GM12865 (cell line): ENCODE measurements around the gene DDX60.

Source experiments
- DNase-seq: peaks from one replicate; pipeline ENCODE4 v3.0.0; 2010; ENCODE audit warnings: low read depth
- H3K4me3 ChIP-seq: 2 replicates; pipeline ENCODE4 v1.5.1; 2011; ENCODE audit warnings: mild to moderate bottlenecking, low read depth, low read length, control low read depth
- TF ChIP-seq, protein P1 (sequence below): IDR thresholded peaks from 2 replicates; pipeline ENCODE4 v1.5.1; 2011; ENCODE audit warnings: low read length, control low read depth, low read depth, inconsistent platforms; ENCODE audit not compliant: insufficient read depth; ENCODE audit errors: missing control alignments

Gene DDX60

DNA sequence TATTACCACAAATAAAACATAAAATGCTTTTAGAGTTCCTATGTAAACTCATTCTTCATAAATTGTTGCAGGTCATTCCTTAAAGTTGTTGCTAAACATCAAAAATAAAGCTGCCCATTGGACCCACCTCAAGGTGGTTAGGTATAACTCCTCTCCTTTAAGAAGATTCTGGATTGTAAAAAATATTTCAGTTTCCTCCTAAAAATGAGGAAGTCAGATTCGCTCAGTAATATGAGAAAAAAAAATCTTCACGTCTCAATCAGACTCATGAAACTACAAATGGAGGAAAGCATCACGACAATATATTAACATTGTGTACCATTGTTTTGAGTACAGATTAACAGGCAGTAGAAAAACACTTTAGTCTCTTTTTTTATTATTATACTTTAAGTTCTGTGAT, 105.9 kb downstream of the DDX60 start:
- no peak for DNase-seq
- TF ChIP-seq, protein P1, sequence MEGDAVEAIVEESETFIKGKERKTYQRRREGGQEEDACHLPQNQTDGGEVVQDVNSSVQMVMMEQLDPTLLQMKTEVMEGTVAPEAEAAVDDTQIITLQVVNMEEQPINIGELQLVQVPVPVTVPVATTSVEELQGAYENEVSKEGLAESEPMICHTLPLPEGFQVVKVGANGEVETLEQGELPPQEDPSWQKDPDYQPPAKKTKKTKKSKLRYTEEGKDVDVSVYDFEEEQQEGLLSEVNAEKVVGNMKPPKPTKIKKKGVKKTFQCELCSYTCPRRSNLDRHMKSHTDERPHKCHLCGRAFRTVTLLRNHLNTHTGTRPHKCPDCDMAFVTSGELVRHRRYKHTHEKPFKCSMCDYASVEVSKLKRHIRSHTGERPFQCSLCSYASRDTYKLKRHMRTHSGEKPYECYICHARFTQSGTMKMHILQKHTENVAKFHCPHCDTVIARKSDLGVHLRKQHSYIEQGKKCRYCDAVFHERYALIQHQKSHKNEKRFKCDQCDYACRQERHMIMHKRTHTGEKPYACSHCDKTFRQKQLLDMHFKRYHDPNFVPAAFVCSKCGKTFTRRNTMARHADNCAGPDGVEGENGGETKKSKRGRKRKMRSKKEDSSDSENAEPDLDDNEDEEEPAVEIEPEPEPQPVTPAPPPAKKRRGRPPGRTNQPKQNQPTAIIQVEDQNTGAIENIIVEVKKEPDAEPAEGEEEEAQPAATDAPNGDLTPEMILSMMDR = no peak
- no peak overlapping the region for H3K4me3 ChIP-seq

DNA sequence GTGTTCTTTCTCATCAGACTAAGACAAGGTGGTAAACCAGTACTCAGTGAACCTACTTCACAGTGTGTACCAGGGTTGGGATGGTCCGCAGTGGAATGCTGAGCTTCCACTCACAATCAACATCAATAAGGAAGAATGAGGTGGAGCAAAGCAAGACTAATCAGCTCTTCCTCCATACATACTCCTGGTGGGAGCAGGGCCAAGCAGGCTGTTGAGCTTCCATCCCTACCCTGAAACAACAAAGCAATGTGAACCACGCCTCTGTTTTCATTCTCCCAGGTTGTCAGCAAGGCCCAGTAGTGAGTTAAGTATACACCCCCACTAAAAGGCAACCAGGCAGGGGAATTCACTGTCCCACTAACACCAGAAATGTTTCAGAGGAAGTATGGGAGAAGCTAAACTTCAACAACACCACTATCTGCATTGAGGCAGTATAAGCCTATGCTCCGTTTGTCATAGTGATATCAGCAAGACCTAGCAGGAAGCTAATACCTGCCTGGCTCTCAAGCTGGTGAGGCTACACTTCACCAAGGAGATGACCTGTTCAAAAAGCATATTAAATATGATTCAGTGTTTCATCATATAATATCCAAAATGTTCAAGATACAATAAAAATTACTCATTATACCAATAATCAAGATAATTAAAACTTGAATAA, 109.5 kb downstream of the DDX60 start:
- no peak for DNase-seq
- TF ChIP-seq, protein P1 = no peak
- H3K4me3 ChIP-seq = no peak overlapping the region

DNA sequence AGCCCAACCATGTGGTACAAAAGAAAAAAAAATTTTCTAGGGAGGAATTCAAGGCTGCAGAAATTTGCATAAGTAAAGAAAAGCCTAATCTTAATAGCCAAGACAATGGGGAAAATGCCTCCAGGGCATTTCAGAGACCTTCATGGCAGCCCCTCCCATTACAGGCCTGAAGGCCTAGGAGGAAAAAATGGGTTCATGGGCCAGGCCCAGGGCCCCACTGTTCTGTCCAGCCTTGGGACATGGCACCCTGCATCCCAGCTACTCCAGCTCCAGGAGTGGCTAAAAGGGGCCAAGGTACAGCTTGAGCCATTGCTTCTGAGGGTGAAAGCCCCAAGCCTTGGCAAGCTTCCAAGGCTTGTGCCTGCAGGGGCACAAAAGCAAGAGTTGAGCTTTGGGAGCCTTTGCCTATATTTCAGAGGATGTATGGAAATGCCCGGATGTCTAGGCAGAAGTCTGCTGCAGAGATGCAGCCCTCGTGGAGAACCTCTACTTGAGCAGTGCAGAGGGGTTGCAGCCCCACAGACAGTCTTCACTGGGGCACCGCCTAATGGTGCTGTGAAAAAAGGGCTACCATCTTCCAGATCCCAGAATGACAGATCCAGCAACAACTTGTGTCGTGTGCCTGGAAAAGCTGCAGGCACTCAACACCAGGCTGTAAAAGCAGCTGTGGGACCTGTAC, 115.2 kb downstream of the DDX60 start:
- H3K4me3 ChIP-seq = no peak overlapping the region
- TF ChIP-seq, protein P1 = no peak
- no peak for DNase-seq

DNA sequence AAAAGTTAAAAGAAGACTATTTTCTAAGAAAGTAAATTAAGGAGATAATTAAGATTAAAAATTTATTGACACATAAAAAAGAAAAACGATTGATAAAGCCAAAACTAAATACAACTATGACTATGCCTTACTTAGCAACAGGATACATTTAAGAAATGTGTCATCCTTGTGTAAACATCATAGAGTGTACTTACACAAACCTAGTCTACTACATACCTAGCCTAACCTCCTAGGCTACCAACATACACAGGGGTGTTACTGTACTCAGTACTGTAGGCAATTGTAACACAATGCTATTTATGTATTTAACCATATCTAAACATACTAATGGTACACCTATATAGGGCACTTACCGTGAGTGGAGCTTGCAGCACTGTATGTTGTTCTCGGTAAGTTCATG, 117.9 kb downstream of the DDX60 start:
- no peak overlapping the region for H3K4me3 ChIP-seq
- TF ChIP-seq, protein P1 = no peak
- no peak for DNase-seq

DNA sequence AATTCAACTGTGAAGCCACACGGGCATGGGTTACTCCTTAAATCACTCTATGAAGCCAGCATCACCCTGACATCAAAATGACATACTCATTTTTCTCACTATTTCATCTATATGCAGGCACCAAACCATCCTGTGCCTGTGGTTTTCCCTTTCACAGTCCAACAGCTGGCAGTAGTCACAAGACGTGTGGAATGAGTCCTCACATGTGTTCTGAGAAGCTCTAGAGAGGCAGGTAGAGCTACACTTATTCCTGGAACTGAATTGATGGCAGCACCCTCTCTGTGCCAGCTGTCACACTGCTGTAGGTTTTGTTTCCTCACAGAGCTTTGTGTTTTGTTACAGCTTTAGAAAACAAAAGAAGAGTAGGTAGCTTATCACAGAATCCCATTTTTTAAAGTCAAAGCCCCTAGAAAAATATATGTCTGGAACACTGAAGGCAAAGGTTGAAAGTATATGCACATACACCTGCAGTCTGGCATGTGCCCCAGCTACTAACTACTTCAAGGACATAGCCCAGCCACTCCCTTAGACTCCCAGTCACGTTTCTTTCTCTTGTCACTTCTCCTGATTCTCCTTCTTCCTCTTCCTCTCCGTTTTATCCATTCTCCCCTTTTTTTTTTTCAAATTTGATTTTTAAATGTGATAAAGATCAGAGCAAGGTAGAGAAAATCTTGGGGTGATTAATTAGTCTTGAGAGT, 119.1 kb downstream of the DDX60 start:
- TF ChIP-seq, protein P1 = no peak
- DNase-seq = no peak

DNA sequence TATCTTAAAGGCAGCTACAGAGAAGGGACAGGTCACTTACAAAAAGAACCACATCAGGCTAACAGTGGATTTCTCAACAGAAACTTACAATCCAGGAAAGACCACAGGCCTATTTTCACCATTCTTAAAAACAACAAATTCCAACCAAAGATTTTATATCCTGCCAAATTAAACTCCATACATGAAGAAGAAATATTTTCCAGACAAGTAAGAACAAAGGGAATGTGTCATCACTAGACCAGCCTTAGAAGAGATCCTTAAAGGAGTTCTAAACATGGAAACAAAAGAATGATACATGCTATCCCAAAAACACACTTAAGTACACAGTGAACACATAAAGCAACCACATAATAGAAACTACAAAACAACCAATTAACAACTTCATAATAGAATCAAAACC, 120.6 kb downstream of the DDX60 start:
- no peak for DNase-seq
- TF ChIP-seq, protein P1 = no peak
- no peak overlapping the region for H3K4me3 ChIP-seq

More for the DNA sequence above, 119.1 kb downstream of the DDX60 start:
- no peak overlapping the region for H3K4me3 ChIP-seq
